ENCODE results near the gene GAREM1. TPM values are rescaled to one million over a fixed set of nuclear protein-coding genes. Genes with fewer than 3 reads are reported as not detected.

The GAREM1 gene
- total RNA-seq, 2 experiments from 2014 or later, result not detected

DNA sequence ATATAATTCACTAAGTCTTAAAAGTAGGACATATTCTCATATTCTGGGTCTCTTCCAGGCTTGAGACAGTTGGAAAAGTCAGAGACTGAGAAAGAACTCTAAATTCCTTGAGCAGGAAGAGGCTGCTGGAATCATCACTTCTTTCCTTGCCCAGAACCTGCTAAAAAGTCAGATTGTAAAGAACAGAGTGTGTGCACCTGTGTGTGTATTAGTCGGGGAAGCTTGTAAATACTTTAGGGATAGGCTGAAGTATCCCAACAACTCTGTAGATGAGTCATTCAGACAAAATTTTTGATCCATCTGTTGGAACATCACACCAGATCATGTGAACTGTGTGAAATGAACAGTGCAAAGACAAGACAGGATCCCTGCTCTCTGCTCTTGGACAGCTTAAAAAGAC is 16.1 kb downstream of the GAREM1 start:
- Mint-ChIP-seq H3K4me1 (ENCODE audit: low read depth) (no peaks in the 10 kb centered on the region), H3K27me3 (ENCODE audit: low read depth) (peaks cover 8% of the 10 kb centered on the region), H3K4me3 (no peak overlapping the region), H3K36me3 (ENCODE audit: low read depth) (no peaks in the 10 kb centered on the region), H3K27ac (no peak overlapping the region), H3K9me3 (ENCODE audit: insufficient read depth) (no peaks in the 10 kb centered on the region)
- CTCF ChIA-PET, result no interaction called here
- no peak for DNase-seq
- ATAC-seq, result no peak
- POLR2A ChIA-PET, result no interaction called here

DNA sequence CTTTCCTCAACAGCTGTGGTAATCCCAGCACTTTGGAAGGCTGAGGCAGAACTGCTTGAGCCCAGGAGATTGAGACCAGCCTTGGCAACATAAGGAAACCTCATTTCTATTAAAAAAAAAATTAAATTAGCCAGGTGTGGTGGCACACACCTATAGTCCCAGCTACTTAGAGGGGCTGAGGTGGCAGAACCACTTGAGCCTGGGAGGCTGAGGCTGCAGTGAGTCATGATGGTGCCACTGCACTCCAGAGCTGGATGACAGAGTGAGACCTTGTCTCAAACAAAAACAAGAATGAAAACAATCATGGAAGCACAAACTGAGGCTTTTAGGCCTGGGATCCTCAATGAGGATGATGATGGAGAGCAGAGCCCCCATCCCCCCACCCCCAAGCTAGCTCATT is 19.8 kb downstream of the GAREM1 start:
- Mint-ChIP-seq H3K27me3 (ENCODE audit: low read depth) (peaks cover 4% of the 10 kb centered on the region), H3K27ac (no peak overlapping the region), H3K4me1 (ENCODE audit: low read depth) (no peaks in the 10 kb centered on the region), H3K9me3 (ENCODE audit: insufficient read depth) (no peaks in the 10 kb centered on the region), H3K4me3 (no peak overlapping the region), H3K36me3 (ENCODE audit: low read depth) (no peaks in the 10 kb centered on the region)
- ATAC-seq (no peak), DNase-seq (no peak)
- CTCF ChIA-PET, result no interaction called here
- POLR2A ChIA-PET, result no interaction called here

DNA sequence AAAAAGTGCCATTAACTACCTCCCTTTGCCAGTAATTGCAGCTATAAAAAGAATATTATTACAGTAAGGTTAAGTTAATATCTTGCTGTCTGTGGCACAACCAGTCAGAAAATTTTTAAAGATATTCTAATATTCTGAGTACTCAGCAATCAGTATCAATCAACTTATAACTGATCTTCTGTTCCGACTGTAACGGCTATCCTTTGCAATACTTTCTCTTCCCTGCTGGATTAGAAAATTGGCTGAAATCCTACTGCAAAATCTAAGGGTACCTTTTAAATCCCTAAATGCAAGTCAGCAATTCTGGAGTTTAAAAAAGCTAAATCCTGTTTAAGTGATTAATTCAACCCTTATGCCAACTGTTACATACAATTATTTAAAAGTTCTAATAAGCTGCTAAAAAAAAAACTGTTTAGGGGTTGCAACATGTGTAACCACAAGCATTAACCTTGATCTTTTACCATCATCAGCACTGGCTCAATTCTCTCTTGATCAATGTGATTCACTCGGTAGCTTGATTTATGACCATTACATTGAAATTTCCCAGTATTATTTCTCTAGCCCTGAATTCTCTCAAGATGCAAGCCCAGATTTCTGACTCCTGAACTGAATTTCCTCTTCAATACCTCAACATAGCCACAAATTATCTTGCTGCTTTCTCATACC is 20.5 kb downstream of the GAREM1 start:
- Mint-ChIP-seq H3K9me3 (ENCODE audit: insufficient read depth) (no peaks in the 10 kb centered on the region), H3K27ac (no peak overlapping the region), H3K27me3 (ENCODE audit: low read depth) (peaks cover 4% of the 10 kb centered on the region), H3K36me3 (ENCODE audit: low read depth) (no peaks in the 10 kb centered on the region), H3K4me3 (no peak overlapping the region), H3K4me1 (ENCODE audit: low read depth) (no peaks in the 10 kb centered on the region)
- POLR2A ChIA-PET, result no interaction called here
- DNase-seq (no peak), ATAC-seq (no peak)
- CTCF ChIA-PET, result no interaction called here

DNA sequence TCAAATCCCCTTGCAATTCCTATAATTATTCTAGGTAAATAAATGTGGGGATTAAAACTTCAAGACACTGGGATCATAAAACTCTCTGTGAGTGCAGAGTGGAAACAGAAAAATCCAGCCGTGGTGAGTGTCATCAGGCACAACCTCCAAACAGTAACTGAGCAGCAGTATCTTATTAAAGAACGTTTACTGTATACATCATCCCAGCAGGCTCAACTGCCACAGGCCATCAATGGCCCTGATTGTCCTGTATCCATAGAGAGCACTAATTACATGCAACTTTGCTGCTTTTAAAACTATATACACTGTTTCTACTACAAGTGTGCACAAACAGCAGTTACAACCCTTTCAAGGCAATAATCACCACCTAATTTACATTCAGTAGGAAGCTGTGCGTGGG is 23.9 kb downstream of the GAREM1 start:
- DNase-seq, result no peak
- no peak overlapping the region for H3K4me3 Mint-ChIP-seq
- H3K4me1 Mint-ChIP-seq (ENCODE audit: low read depth), result no peaks in the 10 kb centered on the region
- ChIA-PET CTCF (no interaction called here), POLR2A (interaction anchor here (0.7 kb wide), 1 partner anchor 40 kb away, joined by 3 read pairs; no protein-coding TSS in a partner anchor)
- no peak for ATAC-seq
- peaks cover 4% of the 10 kb centered on the region for H3K27me3 Mint-ChIP-seq (ENCODE audit: low read depth)
- H3K27ac Mint-ChIP-seq, result no peak overlapping the region
- no peaks in the 10 kb centered on the region for H3K36me3 Mint-ChIP-seq (ENCODE audit: low read depth)
- H3K9me3 Mint-ChIP-seq (ENCODE audit: insufficient read depth), result no peaks in the 10 kb centered on the region

DNA sequence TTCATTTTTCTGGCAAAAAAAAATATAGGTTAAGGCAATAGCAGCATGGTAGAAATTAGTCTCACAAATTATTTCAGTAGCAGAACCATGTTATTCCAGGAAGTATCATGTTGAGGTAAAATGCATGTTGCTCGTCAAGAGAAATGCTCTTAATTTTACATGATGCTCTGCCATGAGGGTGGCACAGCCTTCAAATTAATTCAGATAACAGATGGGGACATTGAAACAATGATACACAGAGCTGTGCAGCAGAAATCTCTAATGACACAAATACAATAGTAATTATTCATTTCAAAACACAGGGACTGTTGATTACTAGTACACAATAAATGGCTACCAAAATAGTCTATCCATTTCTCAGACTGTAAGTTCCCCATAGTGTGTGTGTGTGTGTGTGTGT is 24.8 kb downstream of the GAREM1 start:
- DNase-seq, result no peak
- ChIA-PET CTCF (no interaction called here), POLR2A (no interaction called here)
- no peak for ATAC-seq
- H3K27me3 Mint-ChIP-seq (ENCODE audit: low read depth), result peaks cover 7% of the 10 kb centered on the region
- H3K27ac Mint-ChIP-seq, result no peak overlapping the region
- H3K36me3 Mint-ChIP-seq (ENCODE audit: low read depth), result no peaks in the 10 kb centered on the region
- no peaks in the 10 kb centered on the region for H3K4me1 Mint-ChIP-seq (ENCODE audit: low read depth)
- H3K9me3 Mint-ChIP-seq (ENCODE audit: insufficient read depth), result no peaks in the 10 kb centered on the region
- H3K4me3 Mint-ChIP-seq, result no peak overlapping the region

DNA sequence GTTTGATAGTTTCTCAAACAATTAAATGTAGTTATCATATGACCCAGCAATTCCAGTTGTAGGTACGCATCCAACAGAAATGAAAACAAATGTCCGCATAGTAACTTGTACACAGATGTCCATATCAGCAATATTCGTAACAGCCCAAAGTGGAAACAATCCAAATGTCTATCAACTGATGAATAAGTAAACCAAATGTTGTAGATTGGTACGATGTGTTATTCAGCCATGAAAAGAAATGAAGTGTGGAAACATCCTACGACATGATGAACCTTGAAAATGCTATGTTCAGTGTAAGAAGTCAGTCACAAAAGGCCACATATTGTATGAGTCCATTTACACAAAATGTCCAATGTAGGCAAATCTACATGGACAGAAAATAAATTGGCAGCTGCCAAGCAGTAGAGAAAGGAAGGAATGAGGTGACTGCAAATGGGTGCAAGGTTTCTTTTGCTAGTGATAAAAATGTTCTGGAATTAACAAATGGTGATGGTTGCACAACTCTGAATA is 26.9 kb downstream of the GAREM1 start:
- ChIA-PET POLR2A (no interaction called here), CTCF (no interaction called here)
- no peak for DNase-seq
- ATAC-seq, result no peak
- H3K27me3 Mint-ChIP-seq (ENCODE audit: low read depth), result peaks cover 9% of the 10 kb centered on the region
- H3K4me1 Mint-ChIP-seq (ENCODE audit: low read depth), result no peaks in the 10 kb centered on the region
- H3K9me3 Mint-ChIP-seq (ENCODE audit: insufficient read depth), result no peaks in the 10 kb centered on the region
- no peak overlapping the region for H3K4me3 Mint-ChIP-seq
- H3K36me3 Mint-ChIP-seq (ENCODE audit: low read depth), result no peaks in the 10 kb centered on the region
- no peak overlapping the region for H3K27ac Mint-ChIP-seq

DNA sequence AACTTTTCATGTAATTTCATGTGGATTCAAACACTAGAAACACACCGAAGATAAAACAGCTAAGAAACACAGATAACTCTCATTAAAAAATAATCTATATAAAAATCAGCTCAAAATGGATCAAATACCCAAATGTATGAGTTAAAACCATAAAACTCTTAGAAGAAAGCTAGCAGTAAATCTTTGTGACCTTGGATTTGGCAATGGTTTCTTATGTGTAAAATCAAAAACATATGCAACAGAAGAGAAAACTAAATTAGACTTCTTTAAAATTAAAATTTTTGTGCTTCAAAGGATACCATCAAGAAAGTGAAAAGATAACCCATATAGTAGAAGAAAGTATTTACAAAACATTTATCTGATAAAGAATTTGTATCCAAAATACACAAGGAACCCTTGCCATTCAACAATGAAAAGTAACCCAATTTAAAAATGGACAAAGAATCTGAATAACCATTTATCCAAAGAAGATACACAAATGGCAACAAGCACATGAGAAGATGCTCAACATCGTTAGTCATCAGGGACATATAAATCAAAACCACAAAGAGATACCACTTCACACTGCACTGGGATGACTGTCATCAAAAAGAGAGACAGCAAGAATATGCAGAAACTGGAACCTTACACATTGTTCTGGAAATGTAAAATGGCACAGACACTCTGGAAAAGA is 27.5 kb downstream of the GAREM1 start:
- no peaks in the 10 kb centered on the region for H3K36me3 Mint-ChIP-seq (ENCODE audit: low read depth)
- peaks cover 9% of the 10 kb centered on the region for H3K27me3 Mint-ChIP-seq (ENCODE audit: low read depth)
- POLR2A ChIA-PET, result no interaction called here
- H3K9me3 Mint-ChIP-seq (ENCODE audit: insufficient read depth), result no peaks in the 10 kb centered on the region
- CTCF ChIA-PET, result interaction anchor here (1.3 to 1.4 kb wide), 2 partner anchors 27 to 285 kb away, joined by 3 to 4 read pairs; partner anchors contain the start of gene GAREM1
- H3K27ac Mint-ChIP-seq, result no peak overlapping the region
- H3K4me1 Mint-ChIP-seq (ENCODE audit: low read depth), result no peaks in the 10 kb centered on the region
- no peak for DNase-seq
- ATAC-seq, result no peak
- H3K4me3 Mint-ChIP-seq, result no peak overlapping the region

DNA sequence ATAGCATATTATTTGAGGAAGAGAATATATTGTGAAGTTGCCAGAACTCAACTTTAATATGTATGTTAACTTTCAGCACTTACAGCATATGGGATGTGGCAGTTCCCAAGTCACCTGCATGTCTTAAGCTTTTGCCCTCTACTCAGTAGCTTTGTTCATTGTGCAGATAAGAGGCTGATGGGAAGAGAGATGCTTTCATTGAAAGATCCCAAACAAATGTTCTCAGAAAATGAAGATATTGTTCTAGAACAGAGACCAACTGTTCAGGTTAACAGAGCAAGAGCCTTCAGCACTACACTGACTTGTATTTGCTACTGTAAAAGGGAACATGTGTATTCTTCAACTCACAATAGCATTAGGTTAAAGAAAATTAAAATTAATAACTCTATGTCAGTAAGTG is 28.1 kb downstream of the GAREM1 start:
- ATAC-seq, result no peak
- ChIA-PET CTCF (interaction anchor here (1.3 to 1.4 kb wide), 2 partner anchors 28 to 285 kb away, joined by 3 to 4 read pairs; partner anchors contain the start of gene GAREM1), POLR2A (no interaction called here)
- Mint-ChIP-seq H3K27ac (no peak overlapping the region), H3K4me3 (no peak overlapping the region), H3K27me3 (ENCODE audit: low read depth) (peaks cover 9% of the 10 kb centered on the region), H3K4me1 (ENCODE audit: low read depth) (no peaks in the 10 kb centered on the region), H3K9me3 (ENCODE audit: insufficient read depth) (no peaks in the 10 kb centered on the region), H3K36me3 (ENCODE audit: low read depth) (no peaks in the 10 kb centered on the region)
- no peak for DNase-seq

DNA sequence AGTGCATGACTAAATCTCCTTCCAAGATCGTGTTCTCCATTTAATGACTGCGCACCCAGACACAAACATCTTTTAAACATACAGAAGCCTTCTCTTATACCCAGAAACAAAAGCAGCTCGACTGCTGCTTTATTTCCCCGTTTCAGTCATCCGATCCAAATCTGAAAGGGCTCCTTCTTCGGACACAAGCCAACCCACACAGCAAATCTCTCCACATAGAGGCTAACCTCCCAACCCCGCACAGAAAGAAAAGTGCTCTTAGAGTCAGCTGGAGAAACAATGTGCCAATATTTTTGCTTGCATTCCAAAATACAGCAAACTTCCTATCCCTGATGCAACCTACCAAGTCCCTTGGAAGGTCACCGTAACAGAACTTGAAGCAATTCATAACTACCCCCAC is 29.1 kb downstream of the GAREM1 start:
- Mint-ChIP-seq H3K27me3 (ENCODE audit: low read depth) (peaks cover 9% of the 10 kb centered on the region), H3K4me1 (ENCODE audit: low read depth) (no peaks in the 10 kb centered on the region), H3K9me3 (ENCODE audit: insufficient read depth) (no peaks in the 10 kb centered on the region), H3K4me3 (no peak overlapping the region), H3K27ac (no peak overlapping the region), H3K36me3 (ENCODE audit: low read depth) (no peaks in the 10 kb centered on the region)
- ChIA-PET CTCF (interaction anchor here (1.7 kb wide), 1 partner anchor 14 kb away, joined by 4 read pairs; no protein-coding TSS in a partner anchor), POLR2A (no interaction called here)
- ATAC-seq (no peak), DNase-seq (no peak)

DNA sequence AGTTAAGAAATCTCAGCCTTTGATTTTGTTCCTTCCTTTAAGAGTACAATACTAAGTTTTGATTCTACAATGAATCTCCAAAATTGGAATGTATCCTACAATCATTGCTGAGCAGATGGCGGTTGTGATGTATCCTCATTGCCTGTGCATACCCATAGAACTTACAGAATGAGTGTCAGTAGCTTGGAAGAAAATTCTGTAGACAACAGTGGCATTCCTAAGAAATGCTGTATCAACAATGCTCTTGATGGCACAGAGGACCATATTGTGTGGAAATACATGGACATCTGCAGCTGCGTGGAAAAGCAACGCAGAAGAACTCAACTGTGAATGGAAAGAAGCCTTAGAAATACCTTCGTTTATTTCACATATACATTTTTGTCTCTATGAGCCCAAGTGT is 30.2 kb downstream of the GAREM1 start:
- no peaks in the 10 kb centered on the region for H3K36me3 Mint-ChIP-seq (ENCODE audit: low read depth)
- no peaks in the 10 kb centered on the region for H3K9me3 Mint-ChIP-seq (ENCODE audit: insufficient read depth)
- H3K4me1 Mint-ChIP-seq (ENCODE audit: low read depth), result no peaks in the 10 kb centered on the region
- POLR2A ChIA-PET, result no interaction called here
- peaks cover 9% of the 10 kb centered on the region for H3K27me3 Mint-ChIP-seq (ENCODE audit: low read depth)
- ATAC-seq, result no peak
- DNase-seq, result no peak
- H3K4me3 Mint-ChIP-seq, result no peak overlapping the region
- CTCF ChIA-PET, result interaction anchor here (1.7 kb wide), 1 partner anchor 13 kb away, joined by 4 read pairs; no protein-coding TSS in a partner anchor
- no peak overlapping the region for H3K27ac Mint-ChIP-seq

DNA sequence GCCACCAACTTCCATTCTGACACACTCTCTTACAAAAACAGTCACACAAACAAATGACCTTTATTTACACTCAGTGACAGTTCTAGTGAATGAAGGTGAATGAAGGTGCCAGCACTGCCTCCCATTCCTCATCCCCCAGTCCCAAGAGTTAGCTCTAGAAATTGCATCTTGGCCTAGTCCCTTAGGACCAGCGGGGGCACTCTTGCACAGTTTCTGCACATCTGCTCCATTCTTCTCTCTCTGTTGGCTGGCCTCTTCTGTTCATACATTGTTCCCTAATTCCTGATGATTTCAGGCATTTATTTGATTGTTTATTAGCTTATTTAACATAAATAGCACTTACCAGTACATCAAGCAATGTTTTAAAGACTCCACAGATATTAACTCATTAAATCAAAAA is 30.9 kb downstream of the GAREM1 start:
- no peaks in the 10 kb centered on the region for H3K9me3 Mint-ChIP-seq (ENCODE audit: insufficient read depth)
- no peaks in the 10 kb centered on the region for H3K36me3 Mint-ChIP-seq (ENCODE audit: low read depth)
- ATAC-seq, result no peak
- no peaks in the 10 kb centered on the region for H3K4me1 Mint-ChIP-seq (ENCODE audit: low read depth)
- CTCF ChIA-PET, result interaction anchor here (0.7 to 1.0 kb wide), 2 partner anchors 9 to 29 kb away, joined by 3 read pairs; no protein-coding TSS in a partner anchor
- H3K27ac Mint-ChIP-seq, result no peak overlapping the region
- POLR2A ChIA-PET, result no interaction called here
- no peak overlapping the region for H3K4me3 Mint-ChIP-seq
- peaks cover 8% of the 10 kb centered on the region for H3K27me3 Mint-ChIP-seq (ENCODE audit: low read depth)
- DNase-seq, result no peak

DNA sequence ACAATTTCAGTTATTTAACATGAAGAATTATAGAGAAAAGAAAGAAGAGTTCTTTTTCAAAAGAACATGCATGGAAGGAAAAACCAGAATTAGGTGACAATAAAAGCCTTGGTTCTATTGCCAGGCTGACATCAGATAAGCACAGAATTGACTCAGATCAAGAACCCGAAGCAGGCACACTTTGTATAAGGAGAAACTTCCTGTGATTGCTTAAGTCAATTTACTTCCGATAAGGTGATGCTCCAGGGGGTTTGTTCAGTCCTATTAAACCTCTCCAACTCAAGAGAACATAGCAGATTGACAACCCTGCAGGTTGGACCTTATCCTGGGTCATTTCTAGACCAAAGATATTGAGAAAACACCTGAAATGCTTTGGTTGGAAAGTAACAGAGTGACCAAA is 31.4 kb downstream of the GAREM1 start:
- Mint-ChIP-seq H3K9me3 (ENCODE audit: insufficient read depth) (no peaks in the 10 kb centered on the region), H3K27ac (no peak overlapping the region), H3K27me3 (ENCODE audit: low read depth) (peaks cover 6% of the 10 kb centered on the region), H3K4me1 (ENCODE audit: low read depth) (no peaks in the 10 kb centered on the region), H3K4me3 (no peak overlapping the region), H3K36me3 (ENCODE audit: low read depth) (no peaks in the 10 kb centered on the region)
- CTCF ChIA-PET, result interaction anchor here (1.0 kb wide), 1 partner anchor 30 kb away, joined by 3 read pairs; no protein-coding TSS in a partner anchor
- no peak for DNase-seq
- POLR2A ChIA-PET, result no interaction called here
- ATAC-seq, result no peak
